ENCODE data around the gene DHDH. TPM values are rescaled to one million over a fixed set of nuclear protein-coding genes. Genes with fewer than 3 reads are reported as not detected.

Gene DHDH
- total RNA-seq, 1 donor from 2014 or later: 1.9 TPM

- DNase-seq (ENCODE audit: low spot score): no peak
Observed at GRCh38 chr19:48950159-48950558, 16.7 kb downstream of the DHDH start.

- no peak for DNase-seq (ENCODE audit: low spot score)
Observed at GRCh38 chr19:48950830-48951519, 17.5 kb downstream of the DHDH start.

- DNase-seq (ENCODE audit: low spot score): no peak
Observed at GRCh38 chr19:48953141-48953540, 19.6 kb downstream of the DHDH start.

- no peak for DNase-seq (ENCODE audit: low spot score)
Observed at GRCh38 chr19:48953990-48954594, 20.6 kb downstream of the DHDH start.

- peak; percentile 97 for DNase-seq (ENCODE audit: low spot score)
Observed at GRCh38 chr19:48954595-48955307, 21.3 kb downstream of the DHDH start, which contains the start of gene BAX. BAX (plus strand) TSS chr19:48954875; CDS start chr19:48954929, 54 bp downstream.

- no peak for DNase-seq (ENCODE audit: low spot score)
Observed at GRCh38 chr19:48955308-48955958, 21.9 kb downstream of the DHDH start.

GRCh38 chr19:48958006-48958405 lies 24.5 kb downstream of the DHDH start:
- no peak for DNase-seq (ENCODE audit: low spot score)

GRCh38 chr19:48959341-48960239 lies 26.1 kb downstream of the DHDH start:
- DNase-seq (ENCODE audit: low spot score): no peak

GRCh38 chr19:48961051-48961649 lies 27.7 kb downstream of the DHDH start:
- DNase-seq (ENCODE audit: low spot score): no peak

GRCh38 chr19:48961673-48962028 lies 28.2 kb downstream of the DHDH start:
- DNase-seq (ENCODE audit: low spot score): no peak

GRCh38 chr19:48962029-48962848 lies 28.7 kb downstream of the DHDH start:
- peak; percentile 70 for DNase-seq (ENCODE audit: low spot score)

- DNase-seq (ENCODE audit: low spot score): no peak
Observed at GRCh38 chr19:48962849-48963165, 29.3 kb downstream of the DHDH start.

GRCh38 chr19:48963371-48964204 lies 30.1 kb downstream of the DHDH start:
- peak; percentile 74 for DNase-seq (ENCODE audit: low spot score)

GRCh38 chr19:48964205-48965039 lies 30.9 kb downstream of the DHDH start:
- DNase-seq (ENCODE audit: low spot score): no peak

- DNase-seq (ENCODE audit: low spot score): peak; percentile 98
Observed at GRCh38 chr19:48965040-48965805, 31.7 kb downstream of the DHDH start, which contains the start of gene FTL. FTL (plus strand) TSS chr19:48965309; CDS start chr19:48965508, 199 bp downstream.

- DNase-seq (ENCODE audit: low spot score): peak; percentile 86
Observed at GRCh38 chr19:48965806-48966540, 32.5 kb downstream of the DHDH start.
